Psoas muscle (tissue), 8 donors: ENCODE results near the gene MPZL3. TPM values are rescaled to one million over a fixed set of nuclear protein-coding genes. Genes with fewer than 3 reads are reported as not detected.

Experiments used
- ATAC-seq, 4 donors: fragments of 200-7000 bp; cut with Tn5 transposase; one replicate each; pipeline ENCODE4 v1.9.1; 2020; ENCODE audit warnings: moderate library complexity in 3 of 4, mild to moderate bottlenecking in 2 of 4
- DNase-seq, 2 donors: peaks; one replicate each; pipeline ENCODE4 v3.0.0-alpha.2; 2020
- H3K27ac ChIP-seq: fragments of 200-600 bp; one replicate; pipeline ENCODE4 v1.8.0; 2022
- H3K27me3 ChIP-seq, 3 donors: fragments of 200-600 bp in 1 of 3; one replicate each; pipeline versions ENCODE4 v1.6.1 to v1.8.0; 2013 to 2022; ENCODE audit warnings: low read length in 2 of 3, mild to moderate bottlenecking in 2 of 3, moderate library complexity in 1 of 3; ENCODE audit not compliant: insufficient read depth in 3 of 3
- H3K36me3 ChIP-seq, 2 donors: fragments of 200-600 bp in 1 of 2; one replicate each; pipeline versions ENCODE4 v1.6.1 to v1.8.0; 2013 to 2022; ENCODE audit warnings: low read depth in 1 of 2, mild to moderate bottlenecking in 1 of 2, moderate library complexity in 1 of 2; ENCODE audit not compliant: insufficient read depth in 1 of 2
- H3K4me1 ChIP-seq: fragments of 200-600 bp; one replicate; pipeline ENCODE4 v1.8.0; 2022
- H3K4me3 ChIP-seq: fragments of 200-600 bp; one replicate; pipeline ENCODE4 v1.8.0; 2022; ENCODE audit warnings: mild to moderate bottlenecking
- H3K9me3 ChIP-seq: fragments of 200-600 bp; one replicate; pipeline ENCODE4 v1.8.0; 2022
- CTCF ChIP-seq: fragments of 200-600 bp; IDR thresholded peaks from one replicate; pipeline ENCODE4 v1.8.0; 2022; ENCODE audit warnings: antibody characterized with exemption
- WGBS, 3 donors: extraction: QIAGEN DNeasy Blood & Tissue Kit; methylation state at CpG; one replicate each; pipeline versions ENCODE4 v1.1.6 to v1.1.7; 2013; 5-methylcytosine and 5-hydroxymethylcytosine counted together
- intact Hi-C, 2 donors: fragments of 100-400 bp; cut with DNase I; formaldehyde crosslinking; loops; one replicate each; pipeline versions ENCODE4 v1.11.0 to v1.14.2; 2022
- polyA plus RNA-seq, 3 donors: library from polyadenylated mRNA; stranded (reverse); fragments of 200-250 nt; gene quantifications; one replicate each; pipeline ENCODE4 v1.2.3, GENCODE V29; 2013
- total RNA-seq, 4 donors: library from RNA; stranded (reverse); fragmentation: NEBNext Ultra II Directional in 2 of 4; extraction: Animal tissue kit (Norgen Biotek cat#: 25700) in 2 of 4; gene quantifications; one replicate each; pipeline versions ENCODE4 v1.2.1 to v1.2.4, GENCODE V29; 2021 to 2023
- donor health status: healthy with polysubstance abuse.
- donor health status: DM: no; HTN: no; CAD: no; lungs with moderate emphysema.
- donor health status: Bipolar disorder and iron deficiency.
- donor health status: healthy.
- donor health status: DM: yes; HTN: yes; CAD: no.
- donor health status: DM: no; HTN: no; CAD: no.
- donor health status: DM: no; HTN: no; CAD: no.
- donor health status: DM: yes; HTN: yes; CAD: no.

The MPZL3 gene
- total and polyA plus RNA-seq, 7 donors: 0.07 to 0.97 (median 0.22) TPM

DNA sequence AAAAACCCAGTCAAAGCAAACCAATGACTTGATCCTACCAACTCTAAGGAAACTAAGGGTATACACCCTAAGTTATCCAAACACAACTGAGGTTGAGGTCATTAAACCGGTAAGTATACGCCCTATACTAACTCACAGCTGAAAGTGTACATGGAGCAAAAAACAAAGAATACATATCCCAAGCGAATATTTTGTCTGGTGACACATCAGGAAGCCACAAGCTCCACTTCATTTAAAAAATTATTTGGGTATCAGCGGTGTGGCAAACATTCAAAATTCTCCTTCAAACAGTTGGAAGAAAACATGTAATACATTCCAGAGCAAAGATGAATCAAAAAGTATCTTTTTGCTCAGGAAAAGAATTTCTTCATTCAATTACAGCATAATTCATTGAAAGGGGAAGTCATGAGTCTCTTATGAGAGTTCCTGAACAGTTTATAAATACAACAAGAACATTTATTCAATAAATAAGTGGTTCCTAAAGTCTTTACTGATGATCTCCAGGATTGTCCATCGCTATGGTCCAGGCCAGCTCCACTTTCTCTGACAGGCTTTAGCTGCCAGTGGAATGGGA, 22.8 kb downstream of the MPZL3 start:
- DNase-seq: no peak
- TF ChIP-seq CTCF: no peak
- no peak overlapping the region for H3K27ac ChIP-seq

DNA sequence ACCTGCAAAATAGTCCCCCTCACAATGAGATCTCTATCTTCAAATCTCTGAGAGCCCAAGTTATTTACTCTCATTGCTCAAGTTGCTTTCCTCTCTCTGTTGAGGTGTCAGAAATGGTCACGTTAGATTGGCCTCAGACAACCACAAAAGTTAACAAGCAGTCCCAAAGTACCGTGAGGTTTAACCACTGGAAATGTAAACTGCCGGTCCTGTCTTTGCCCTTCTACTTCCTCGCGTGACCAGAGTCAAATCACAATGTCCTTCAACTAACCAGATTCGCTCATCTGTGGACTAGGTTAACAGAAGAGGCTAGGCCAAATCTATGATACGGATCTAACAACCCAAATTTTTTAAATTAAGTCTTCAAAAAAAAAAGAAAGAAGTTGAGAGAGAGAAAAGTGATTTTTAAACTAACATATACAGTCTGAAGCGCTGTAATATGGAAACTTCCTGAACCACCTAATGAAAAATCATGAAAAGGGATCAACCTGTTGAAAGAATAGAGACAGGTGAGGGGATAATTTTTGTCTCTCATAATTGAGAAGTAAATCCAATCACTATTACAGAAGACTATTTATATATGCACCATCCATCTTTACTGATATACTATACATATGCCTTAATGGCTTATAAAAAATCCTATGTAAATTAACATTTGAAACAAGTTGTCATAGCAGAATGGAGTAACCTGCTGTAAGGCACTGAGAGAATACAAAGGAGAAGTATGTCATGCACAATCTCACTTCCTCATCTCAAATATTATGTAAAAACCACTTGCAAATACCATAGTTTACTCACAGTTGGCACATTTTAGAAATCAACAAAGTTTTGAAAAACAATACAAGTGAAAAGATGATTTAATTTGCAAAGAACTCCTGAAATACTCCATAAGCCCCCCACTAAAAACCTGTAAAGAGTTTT, 24.0 kb downstream of the MPZL3 start:
- WGBS, 3 donors: 87 to 90% (median 89%) methylated on average over 8 of the region's 8 CpGs
- DNase-seq: no peak
- no peak for ATAC-seq
- Histone ChIP-seq H3K4me1 (no peaks in the 10 kb centered on the region), H3K36me3 (no peaks in the 10 kb centered on the region), H3K9me3 (no peaks in the 10 kb centered on the region), H3K4me3 (no peak overlapping the region), H3K27me3 (peaks cover 0 to 4% (median 3%) of the 10 kb centered on the region in 3 donors), H3K27ac (no peak overlapping the region)
- intact Hi-C loops: no loop called here
- no peak for TF ChIP-seq CTCF

More for the DNA sequence above, 22.8 kb downstream of the MPZL3 start:
- ATAC-seq: no peak
- H3K36me3 ChIP-seq: no peaks in the 10 kb centered on the region
- H3K4me3 ChIP-seq: no peak overlapping the region
- WGBS, 3 donors: 70 to 76% (median 71%) methylated on average over 5 of the region's 5 CpGs
- no peaks in the 10 kb centered on the region for H3K9me3 ChIP-seq
- intact Hi-C loops: no loop called here
- H3K4me1 ChIP-seq: no peaks in the 10 kb centered on the region
- peaks cover 0 to 5% (median 4%) of the 10 kb centered on the region in 3 donors for H3K27me3 ChIP-seq

- Histone ChIP-seq H3K36me3 (no peaks in the 10 kb centered on the region), H3K4me1 (no peaks in the 10 kb centered on the region), H3K27me3 (peaks cover 0 to 12% (median 4%) of the 10 kb centered on the region in 3 donors), H3K4me3 (no peak overlapping the region), H3K9me3 (no peaks in the 10 kb centered on the region), H3K27ac (no peak overlapping the region)
- WGBS, 3 donors: 62 to 74% (median 71%) methylated on average over 2 of the region's 2 CpGs
- DNase-seq (no peak), ATAC-seq (no peak)
- intact Hi-C loops: no loop called here
- TF ChIP-seq CTCF: no peak
Measured at GRCh38 chr11:118226781-118227180, 25.4 kb downstream of the MPZL3 start.

DNA sequence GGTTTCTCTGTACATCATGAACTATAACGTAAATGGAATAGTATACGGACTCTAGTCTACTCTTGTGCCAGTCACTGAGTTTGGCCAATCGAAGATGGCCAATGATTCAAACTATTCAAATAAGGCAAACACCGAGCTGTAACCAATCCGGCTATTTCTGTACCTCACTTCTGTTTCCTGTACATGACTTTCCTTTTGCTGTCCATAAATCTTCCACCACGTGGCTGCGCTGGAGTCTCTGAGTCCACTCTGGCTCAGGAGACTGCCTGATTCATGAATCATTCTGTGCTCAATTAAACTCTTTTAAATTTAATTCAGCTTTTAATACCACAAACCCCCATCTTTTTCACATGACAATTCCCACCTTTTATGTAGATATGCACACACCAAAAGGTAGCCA, 25.9 kb downstream of the MPZL3 start:
- intact Hi-C loops: no loop called here
- ATAC-seq (peak in 2 of 4 donors; percentile 60 to 76), DNase-seq (no peak)
- H3K9me3 ChIP-seq: no peaks in the 10 kb centered on the region
- no peaks in the 10 kb centered on the region for H3K36me3 ChIP-seq
- no peak for TF ChIP-seq CTCF
- H3K4me1 ChIP-seq: no peaks in the 10 kb centered on the region
- peaks cover 3 to 17% (median 4%) of the 10 kb centered on the region in 3 donors for H3K27me3 ChIP-seq
- H3K4me3 ChIP-seq: no peak overlapping the region
- no peak overlapping the region for H3K27ac ChIP-seq
- 46 to 52% (median 47%) methylated on average over 7 of the region's 7 CpGs for WGBS, 3 donors
